Keratinocyte (primary cell): ENCODE measurements around the gene PHACTR2.

ENCODE experiments used
- CTCF ChIP-seq, 3 experiments: IDR thresholded peaks in 1 of 3; conservative IDR thresholded peaks in 1 of 3; optimal IDR thresholded peaks in 1 of 3; 2 replicates in 2 of 3; 3 replicates in 1 of 3; pipeline versions ENCODE3 to v1.5.1; 2011; ENCODE audit warnings: low read length in 3 of 3, mild to moderate bottlenecking in 3 of 3, moderate library complexity in 2 of 3, control low read depth in 1 of 3, inconsistent platforms in 1 of 3; ENCODE audit not compliant: insufficient read depth in 2 of 3; ENCODE audit errors: extremely low read depth in 1 of 3
- EZH2 ChIP-seq: IDR thresholded peaks from one replicate; pipeline ENCODE4 v1.6.1; 2012; ENCODE audit warnings: inconsistent platforms, mild to moderate bottlenecking, low read length, moderate library complexity

GRCh38 chr6:143782481-143782880 is 104.7 kb downstream of the PHACTR2 start:
- no peak for TF ChIP-seq CTCF (optimal IDR thresholded peaks at IDR 0.05 in 1 of 3, IDR thresholded peaks at IDR 0.05 in 1 of 3, conservative IDR thresholded peaks at IDR 0.05 in 1 of 3; ENCODE audit: extremely low read depth in 1 of 3, insufficient read depth in 2 of 3, low read length in 3 of 3)
- no peak for TF ChIP-seq EZH2
